Adrenal gland (tissue), 5 donors: ENCODE data around the gene ASB2.

Experiments
- CTCF ChIP-seq, 6 experiments: fragments of 450-650 bp in 4 of 6; fragments of 200-600 bp in 2 of 6; sonication (generic) in 1 of 6; IDR thresholded peaks; 1 replicate in 5 of 6; 2 replicates in 1 of 6; pipeline versions ENCODE4 v1.5.1 to v1.8.0; 2016 to 2021; ENCODE audit warnings: antibody characterized with exemption in 6 of 6, mild to moderate bottlenecking in 2 of 6, moderate library complexity in 1 of 6
- POLR2A ChIP-seq, 2 donors: fragments of 450-650 bp; IDR thresholded peaks; one replicate each; pipeline ENCODE4 v1.6.1; 2017; ENCODE audit warnings: antibody characterized with exemption in 2 of 2, mild to moderate bottlenecking in 2 of 2, moderate library complexity in 1 of 2
- donor health status: DM: no; HTN: no; CAD: no.

- TF ChIP-seq CTCF (IDR thresholded peaks at IDR 0.05) = no peak
- no peak for TF ChIP-seq POLR2A (IDR thresholded peaks at IDR 0.05)
These were observed 73.6 kb downstream of the ASB2 start for GRCh38 chr14:93902619-93903307.
